WTC11 (cell line): ENCODE measurements around the gene GNA12.

Experiments
- NR1H2 ChIP-seq: sonication (generic); formaldehyde crosslinking; IDR thresholded peaks from 2 replicates; pipeline ENCODE4 v1.9.0; 2021; ENCODE audit warnings: mild to moderate bottlenecking, moderate library complexity, missing genetic modification reagents
- TF ChIP-seq, protein P1 (sequence below): fragments of 200-600 bp; IDR thresholded peaks from 2 replicates; pipeline ENCODE4 v1.8.0; 2022; ENCODE audit warnings: antibody characterized with exemption
- TF ChIP-seq, protein P2 (sequence below): sonication (generic); formaldehyde crosslinking; conservative IDR thresholded peaks from 2 replicates; pipeline ENCODE4 v1.8.1; 2022; ENCODE audit warnings: mild to moderate bottlenecking, missing genetic modification reagents

GRCh38 chr7:2806571-2806970, 37.5 kb downstream of the GNA12 start:
- no peak for TF ChIP-seq NR1H2 (CRISPR knock-in tag)
- TF ChIP-seq, protein P1, sequence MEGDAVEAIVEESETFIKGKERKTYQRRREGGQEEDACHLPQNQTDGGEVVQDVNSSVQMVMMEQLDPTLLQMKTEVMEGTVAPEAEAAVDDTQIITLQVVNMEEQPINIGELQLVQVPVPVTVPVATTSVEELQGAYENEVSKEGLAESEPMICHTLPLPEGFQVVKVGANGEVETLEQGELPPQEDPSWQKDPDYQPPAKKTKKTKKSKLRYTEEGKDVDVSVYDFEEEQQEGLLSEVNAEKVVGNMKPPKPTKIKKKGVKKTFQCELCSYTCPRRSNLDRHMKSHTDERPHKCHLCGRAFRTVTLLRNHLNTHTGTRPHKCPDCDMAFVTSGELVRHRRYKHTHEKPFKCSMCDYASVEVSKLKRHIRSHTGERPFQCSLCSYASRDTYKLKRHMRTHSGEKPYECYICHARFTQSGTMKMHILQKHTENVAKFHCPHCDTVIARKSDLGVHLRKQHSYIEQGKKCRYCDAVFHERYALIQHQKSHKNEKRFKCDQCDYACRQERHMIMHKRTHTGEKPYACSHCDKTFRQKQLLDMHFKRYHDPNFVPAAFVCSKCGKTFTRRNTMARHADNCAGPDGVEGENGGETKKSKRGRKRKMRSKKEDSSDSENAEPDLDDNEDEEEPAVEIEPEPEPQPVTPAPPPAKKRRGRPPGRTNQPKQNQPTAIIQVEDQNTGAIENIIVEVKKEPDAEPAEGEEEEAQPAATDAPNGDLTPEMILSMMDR, result no peak
- TF ChIP-seq, protein P2, sequence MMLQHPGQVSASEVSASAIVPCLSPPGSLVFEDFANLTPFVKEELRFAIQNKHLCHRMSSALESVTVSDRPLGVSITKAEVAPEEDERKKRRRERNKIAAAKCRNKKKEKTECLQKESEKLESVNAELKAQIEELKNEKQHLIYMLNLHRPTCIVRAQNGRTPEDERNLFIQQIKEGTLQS (CRISPR knock-in tag), result no peak
